GM23338 (cell line): Measurements from ENCODE around the gene ZNF212. TPM values are rescaled to one million over a fixed set of nuclear protein-coding genes. Genes with fewer than 3 reads are reported as not detected.
A peak's percentile ranks its signal among the peaks of the same experiment; 100 is the strongest.

ENCODE experiments used
- ATAC-seq: fragments of 200-7000 bp; cut with Tn5 transposase; 3 replicates; pipeline ENCODE4 v1.9.1; 2020
- DNase-seq: peaks from one replicate; pipeline ENCODE4 v3.0.0-alpha.2; 2015; ENCODE audit warnings: low spot score
- H2AFZ ChIP-seq: fragments of 200-600 bp; sonication (generic); 2 replicates; pipeline ENCODE4 v1.8.0; 2016; ENCODE audit warnings: antibody characterized with exemption, mild to moderate bottlenecking, moderate library complexity
- H3F3A ChIP-seq: fragments of 200-600 bp; sonication (generic); replicated peaks from 2 replicates; pipeline ENCODE4 v1.8.0; 2017; ENCODE audit warnings: antibody characterized with exemption, mixed run types, low read depth
- H3K27ac ChIP-seq: fragments of 200-600 bp; sonication (generic); 2 replicates; pipeline ENCODE4 v1.6.1; 2016; ENCODE audit warnings: low read depth
- H3K27me3 ChIP-seq: fragments of 200-600 bp; sonication (generic); 2 replicates; pipeline ENCODE4 v1.8.0; 2016; ENCODE audit warnings: mild to moderate bottlenecking, mixed run types, moderate library complexity; ENCODE audit not compliant: insufficient read depth
- H3K36me3 ChIP-seq: fragments of 200-600 bp; sonication (generic); 2 replicates; pipeline ENCODE4 v1.8.0; 2016; ENCODE audit warnings: mild to moderate bottlenecking; ENCODE audit not compliant: insufficient read depth
- H3K4me1 ChIP-seq: fragments of 200-600 bp; sonication (generic); 2 replicates; pipeline ENCODE4 v1.8.0; 2016; ENCODE audit warnings: mild to moderate bottlenecking, moderate library complexity; ENCODE audit not compliant: insufficient read depth
- H3K4me2 ChIP-seq: fragments of 200-600 bp; sonication (generic); 2 replicates; pipeline ENCODE4 v1.7.1; 2017; ENCODE audit warnings: mixed run types
- H3K4me3 ChIP-seq: fragments of 200-600 bp; sonication (generic); 2 replicates; pipeline ENCODE4 v1.6.1; 2016; ENCODE audit warnings: mixed run types
- H3K79me2 ChIP-seq: fragments of 200-600 bp; sonication (generic); replicated peaks from 2 replicates; pipeline ENCODE4 v1.8.0; 2017; ENCODE audit warnings: mild to moderate bottlenecking; ENCODE audit not compliant: insufficient read depth
- H3K9me2 ChIP-seq: fragments of 200-600 bp; sonication (generic); 2 replicates; pipeline ENCODE4 v1.8.0; 2017; ENCODE audit not compliant: insufficient read depth
- H4K20me1 ChIP-seq: fragments of 200-600 bp; sonication (generic); replicated peaks from 2 replicates; pipeline ENCODE4 v1.8.0; 2017; ENCODE audit warnings: mild to moderate bottlenecking; ENCODE audit not compliant: insufficient read depth
- H3K27ac Mint-ChIP-seq: 2 replicates; pipeline ENCODE4 v1.8.0; 2020; ENCODE audit warnings: inconsistent platforms, mild to moderate bottlenecking, moderate library complexity, mixed read lengths
- H3K27me3 Mint-ChIP-seq: 3 replicates; pipeline ENCODE4 v1.8.0; 2022; ENCODE audit warnings: low read depth, mild to moderate bottlenecking, moderate library complexity, mixed read lengths, inconsistent platforms; ENCODE audit not compliant: insufficient read depth, poor library complexity
- H3K36me3 Mint-ChIP-seq: 3 replicates; pipeline ENCODE4 v1.8.0; 2021; ENCODE audit warnings: low read depth, mild to moderate bottlenecking, inconsistent platforms, moderate library complexity, mixed read lengths
- H3K4me1 Mint-ChIP-seq: 3 replicates; pipeline ENCODE4 v1.8.0; 2020; ENCODE audit warnings: mild to moderate bottlenecking, inconsistent platforms, mixed read lengths
- H3K4me3 Mint-ChIP-seq: 3 replicates; pipeline ENCODE4 v1.8.0; 2021; ENCODE audit warnings: moderate library complexity, mild to moderate bottlenecking, inconsistent platforms, mixed read lengths
- H3K9me3 Mint-ChIP-seq: 3 replicates; pipeline ENCODE4 v1.8.0; 2020; ENCODE audit warnings: moderate library complexity, mild to moderate bottlenecking, inconsistent platforms, mixed read lengths
- CREB1 ChIP-seq: fragments of 250-450 bp; sonication (Bioruptor Pico); IDR thresholded peaks from 2 replicates; pipeline ENCODE4 v1.5.0; 2020; ENCODE audit warnings: low read depth, mild to moderate bottlenecking, moderate library complexity
- EZH2 ChIP-seq: fragments of 200-600 bp; sonication (generic); IDR thresholded peaks from one replicate; pipeline ENCODE4 v1.8.0; 2017; ENCODE audit warnings: antibody characterized with exemption, mild to moderate bottlenecking, low read depth; ENCODE audit not compliant: unreplicated experiment
- EZH2phosphoT487 ChIP-seq: fragments of 200-600 bp; sonication (generic); IDR thresholded peaks from one replicate; pipeline ENCODE4 v1.8.1; 2018; ENCODE audit warnings: antibody characterized with exemption; ENCODE audit not compliant: unreplicated experiment
- JUNB ChIP-seq: IDR thresholded peaks from one replicate; pipeline ENCODE4 v1.6.1; 2016; ENCODE audit warnings: antibody characterized with exemption; ENCODE audit not compliant: unreplicated experiment
- NANOG ChIP-seq: IDR thresholded peaks from 2 replicates; pipeline ENCODE4 v1.6.1; 2016; ENCODE audit warnings: antibody characterized with exemption, borderline replicate concordance
- POLR2AphosphoS5 ChIP-seq: IDR thresholded peaks from 2 replicates; pipeline ENCODE4 v1.6.1; 2016; ENCODE audit warnings: antibody characterized with exemption, low read depth
- STAT1 ChIP-seq: IDR thresholded peaks from one replicate; pipeline ENCODE4 v1.6.1; 2016; ENCODE audit warnings: antibody characterized with exemption; ENCODE audit not compliant: unreplicated experiment
- ZNF114 ChIP-seq: fragments of 250-450 bp; sonication (Bioruptor Pico); IDR thresholded peaks from 2 replicates; pipeline ENCODE4 v1.5.0; 2020; ENCODE audit warnings: mild to moderate bottlenecking, moderate library complexity
- ZNF331 ChIP-seq: fragments of 250-450 bp; sonication (Bioruptor Pico); IDR thresholded peaks from 2 replicates; pipeline ENCODE4 v1.5.0; 2020; ENCODE audit warnings: low read depth, mild to moderate bottlenecking, moderate library complexity
- polyA plus RNA-seq: library from polyadenylated mRNA; unstranded; fragments of >200 nt; fragmentation: Nextera tagmentation; extraction: Ambion mirVana; gene quantifications from 2 replicates; pipeline ENCODE4 v1.2.1, GENCODE V29; 2016
- total RNA-seq: library from RNA; depleted of rRNA; stranded (reverse); fragments of >200 nt; shearing (Covaris generic); gene quantifications from 2 replicates; pipeline ENCODE4 v1.2.3, GENCODE V29; 2014
- TF ChIP-seq, protein P1 (sequence below), 2 experiments: fragments of 200-600 bp in 1 of 2; sonication (generic) in 1 of 2; conservative IDR thresholded peaks; 2 replicates each; pipeline versions ENCODE4 v1.5.1 to v1.6.1; 2016 to 2017; ENCODE audit warnings: antibody characterized with exemption in 2 of 2, low read depth in 2 of 2, mild to moderate bottlenecking in 2 of 2, moderate library complexity in 1 of 2
- TF ChIP-seq, protein P2 (sequence below): IDR thresholded peaks from 2 replicates; pipeline ENCODE4 v1.6.1; 2016; ENCODE audit warnings: antibody characterized with exemption
- TF ChIP-seq, protein P3 (sequence below): IDR thresholded peaks from one replicate; pipeline ENCODE4 v1.6.1; 2018; ENCODE audit warnings: antibody characterized with exemption; ENCODE audit not compliant: unreplicated experiment
- TF ChIP-seq, protein P4 (sequence below): fragments of 250-450 bp; sonication (Bioruptor Pico); IDR thresholded peaks from 2 replicates; pipeline ENCODE4 v1.5.0; 2020; ENCODE audit warnings: mild to moderate bottlenecking, moderate library complexity

Gene ZNF212
- total and polyA plus RNA-seq, 2 experiments from 2014 or later = 10.8 to 18.9 TPM

DNA sequence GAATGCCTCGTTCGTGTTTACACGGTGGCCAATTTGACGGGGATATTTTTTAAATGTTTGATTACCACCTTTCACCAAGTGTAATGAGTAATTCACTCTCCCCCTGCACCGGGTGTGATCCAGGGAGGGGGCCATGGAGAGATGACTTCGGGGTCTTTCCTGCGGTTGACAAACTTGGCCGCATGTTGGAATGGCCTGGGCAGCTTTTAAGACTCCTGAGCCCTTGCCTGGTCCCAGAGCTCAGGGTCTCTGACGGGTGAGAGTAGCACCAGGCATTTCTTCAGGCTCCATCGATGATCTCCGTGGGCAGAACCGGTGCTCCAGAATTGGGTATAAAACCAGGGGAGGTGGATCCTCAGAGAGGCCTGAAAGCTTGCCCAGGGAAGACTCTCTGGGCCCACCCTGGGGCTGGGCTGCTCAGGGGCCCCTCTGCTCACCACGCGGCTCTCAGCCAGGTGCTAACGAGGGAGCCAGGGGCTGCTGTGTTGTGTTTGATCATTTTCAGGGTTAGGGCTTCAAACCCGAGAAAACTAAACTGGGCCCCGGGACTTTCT is 43.2 kb upstream of the ZNF212 start:
- no peaks in the 10 kb centered on the region for H3K27me3 ChIP-seq
- ATAC-seq (peak; percentile 12), DNase-seq (peak; percentile 32)
- H3K4me2 ChIP-seq = peak overlapping the region; percentile 96
- H3K27ac Mint-ChIP-seq = peak overlapping the region; percentile 85
- H3K36me3 Mint-ChIP-seq = peaks cover 42% of the 10 kb centered on the region
- 0 out of 2 replicates have a peak, but pooled peaks cover 6% of the 10 kb centered on the region for H3K4me1 ChIP-seq
- TF ChIP-seq, protein P1, sequence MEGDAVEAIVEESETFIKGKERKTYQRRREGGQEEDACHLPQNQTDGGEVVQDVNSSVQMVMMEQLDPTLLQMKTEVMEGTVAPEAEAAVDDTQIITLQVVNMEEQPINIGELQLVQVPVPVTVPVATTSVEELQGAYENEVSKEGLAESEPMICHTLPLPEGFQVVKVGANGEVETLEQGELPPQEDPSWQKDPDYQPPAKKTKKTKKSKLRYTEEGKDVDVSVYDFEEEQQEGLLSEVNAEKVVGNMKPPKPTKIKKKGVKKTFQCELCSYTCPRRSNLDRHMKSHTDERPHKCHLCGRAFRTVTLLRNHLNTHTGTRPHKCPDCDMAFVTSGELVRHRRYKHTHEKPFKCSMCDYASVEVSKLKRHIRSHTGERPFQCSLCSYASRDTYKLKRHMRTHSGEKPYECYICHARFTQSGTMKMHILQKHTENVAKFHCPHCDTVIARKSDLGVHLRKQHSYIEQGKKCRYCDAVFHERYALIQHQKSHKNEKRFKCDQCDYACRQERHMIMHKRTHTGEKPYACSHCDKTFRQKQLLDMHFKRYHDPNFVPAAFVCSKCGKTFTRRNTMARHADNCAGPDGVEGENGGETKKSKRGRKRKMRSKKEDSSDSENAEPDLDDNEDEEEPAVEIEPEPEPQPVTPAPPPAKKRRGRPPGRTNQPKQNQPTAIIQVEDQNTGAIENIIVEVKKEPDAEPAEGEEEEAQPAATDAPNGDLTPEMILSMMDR (conservative IDR thresholded peaks at IDR 0.05; ENCODE audit: low read depth in 2 of 2) = no peak
- no peak for TF ChIP-seq JUNB
- TF ChIP-seq STAT1 = no peak
- TF ChIP-seq, protein P2, sequence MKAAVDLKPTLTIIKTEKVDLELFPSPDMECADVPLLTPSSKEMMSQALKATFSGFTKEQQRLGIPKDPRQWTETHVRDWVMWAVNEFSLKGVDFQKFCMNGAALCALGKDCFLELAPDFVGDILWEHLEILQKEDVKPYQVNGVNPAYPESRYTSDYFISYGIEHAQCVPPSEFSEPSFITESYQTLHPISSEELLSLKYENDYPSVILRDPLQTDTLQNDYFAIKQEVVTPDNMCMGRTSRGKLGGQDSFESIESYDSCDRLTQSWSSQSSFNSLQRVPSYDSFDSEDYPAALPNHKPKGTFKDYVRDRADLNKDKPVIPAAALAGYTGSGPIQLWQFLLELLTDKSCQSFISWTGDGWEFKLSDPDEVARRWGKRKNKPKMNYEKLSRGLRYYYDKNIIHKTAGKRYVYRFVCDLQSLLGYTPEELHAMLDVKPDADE = no peak
- no peak for TF ChIP-seq CREB1 (CRISPR knock-in tag)
- no peak for TF ChIP-seq EZH2phosphoT487
- TF ChIP-seq ZNF114 = no peak
- TF ChIP-seq NANOG = no peak
- TF ChIP-seq ZNF331 = no peak
- no peak for TF ChIP-seq POLR2AphosphoS5
- TF ChIP-seq, protein P3, sequence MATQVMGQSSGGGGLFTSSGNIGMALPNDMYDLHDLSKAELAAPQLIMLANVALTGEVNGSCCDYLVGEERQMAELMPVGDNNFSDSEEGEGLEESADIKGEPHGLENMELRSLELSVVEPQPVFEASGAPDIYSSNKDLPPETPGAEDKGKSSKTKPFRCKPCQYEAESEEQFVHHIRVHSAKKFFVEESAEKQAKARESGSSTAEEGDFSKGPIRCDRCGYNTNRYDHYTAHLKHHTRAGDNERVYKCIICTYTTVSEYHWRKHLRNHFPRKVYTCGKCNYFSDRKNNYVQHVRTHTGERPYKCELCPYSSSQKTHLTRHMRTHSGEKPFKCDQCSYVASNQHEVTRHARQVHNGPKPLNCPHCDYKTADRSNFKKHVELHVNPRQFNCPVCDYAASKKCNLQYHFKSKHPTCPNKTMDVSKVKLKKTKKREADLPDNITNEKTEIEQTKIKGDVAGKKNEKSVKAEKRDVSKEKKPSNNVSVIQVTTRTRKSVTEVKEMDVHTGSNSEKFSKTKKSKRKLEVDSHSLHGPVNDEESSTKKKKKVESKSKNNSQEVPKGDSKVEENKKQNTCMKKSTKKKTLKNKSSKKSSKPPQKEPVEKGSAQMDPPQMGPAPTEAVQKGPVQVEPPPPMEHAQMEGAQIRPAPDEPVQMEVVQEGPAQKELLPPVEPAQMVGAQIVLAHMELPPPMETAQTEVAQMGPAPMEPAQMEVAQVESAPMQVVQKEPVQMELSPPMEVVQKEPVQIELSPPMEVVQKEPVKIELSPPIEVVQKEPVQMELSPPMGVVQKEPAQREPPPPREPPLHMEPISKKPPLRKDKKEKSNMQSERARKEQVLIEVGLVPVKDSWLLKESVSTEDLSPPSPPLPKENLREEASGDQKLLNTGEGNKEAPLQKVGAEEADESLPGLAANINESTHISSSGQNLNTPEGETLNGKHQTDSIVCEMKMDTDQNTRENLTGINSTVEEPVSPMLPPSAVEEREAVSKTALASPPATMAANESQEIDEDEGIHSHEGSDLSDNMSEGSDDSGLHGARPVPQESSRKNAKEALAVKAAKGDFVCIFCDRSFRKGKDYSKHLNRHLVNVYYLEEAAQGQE = no peak
- TF ChIP-seq EZH2 = no peak
- TF ChIP-seq, protein P4, sequence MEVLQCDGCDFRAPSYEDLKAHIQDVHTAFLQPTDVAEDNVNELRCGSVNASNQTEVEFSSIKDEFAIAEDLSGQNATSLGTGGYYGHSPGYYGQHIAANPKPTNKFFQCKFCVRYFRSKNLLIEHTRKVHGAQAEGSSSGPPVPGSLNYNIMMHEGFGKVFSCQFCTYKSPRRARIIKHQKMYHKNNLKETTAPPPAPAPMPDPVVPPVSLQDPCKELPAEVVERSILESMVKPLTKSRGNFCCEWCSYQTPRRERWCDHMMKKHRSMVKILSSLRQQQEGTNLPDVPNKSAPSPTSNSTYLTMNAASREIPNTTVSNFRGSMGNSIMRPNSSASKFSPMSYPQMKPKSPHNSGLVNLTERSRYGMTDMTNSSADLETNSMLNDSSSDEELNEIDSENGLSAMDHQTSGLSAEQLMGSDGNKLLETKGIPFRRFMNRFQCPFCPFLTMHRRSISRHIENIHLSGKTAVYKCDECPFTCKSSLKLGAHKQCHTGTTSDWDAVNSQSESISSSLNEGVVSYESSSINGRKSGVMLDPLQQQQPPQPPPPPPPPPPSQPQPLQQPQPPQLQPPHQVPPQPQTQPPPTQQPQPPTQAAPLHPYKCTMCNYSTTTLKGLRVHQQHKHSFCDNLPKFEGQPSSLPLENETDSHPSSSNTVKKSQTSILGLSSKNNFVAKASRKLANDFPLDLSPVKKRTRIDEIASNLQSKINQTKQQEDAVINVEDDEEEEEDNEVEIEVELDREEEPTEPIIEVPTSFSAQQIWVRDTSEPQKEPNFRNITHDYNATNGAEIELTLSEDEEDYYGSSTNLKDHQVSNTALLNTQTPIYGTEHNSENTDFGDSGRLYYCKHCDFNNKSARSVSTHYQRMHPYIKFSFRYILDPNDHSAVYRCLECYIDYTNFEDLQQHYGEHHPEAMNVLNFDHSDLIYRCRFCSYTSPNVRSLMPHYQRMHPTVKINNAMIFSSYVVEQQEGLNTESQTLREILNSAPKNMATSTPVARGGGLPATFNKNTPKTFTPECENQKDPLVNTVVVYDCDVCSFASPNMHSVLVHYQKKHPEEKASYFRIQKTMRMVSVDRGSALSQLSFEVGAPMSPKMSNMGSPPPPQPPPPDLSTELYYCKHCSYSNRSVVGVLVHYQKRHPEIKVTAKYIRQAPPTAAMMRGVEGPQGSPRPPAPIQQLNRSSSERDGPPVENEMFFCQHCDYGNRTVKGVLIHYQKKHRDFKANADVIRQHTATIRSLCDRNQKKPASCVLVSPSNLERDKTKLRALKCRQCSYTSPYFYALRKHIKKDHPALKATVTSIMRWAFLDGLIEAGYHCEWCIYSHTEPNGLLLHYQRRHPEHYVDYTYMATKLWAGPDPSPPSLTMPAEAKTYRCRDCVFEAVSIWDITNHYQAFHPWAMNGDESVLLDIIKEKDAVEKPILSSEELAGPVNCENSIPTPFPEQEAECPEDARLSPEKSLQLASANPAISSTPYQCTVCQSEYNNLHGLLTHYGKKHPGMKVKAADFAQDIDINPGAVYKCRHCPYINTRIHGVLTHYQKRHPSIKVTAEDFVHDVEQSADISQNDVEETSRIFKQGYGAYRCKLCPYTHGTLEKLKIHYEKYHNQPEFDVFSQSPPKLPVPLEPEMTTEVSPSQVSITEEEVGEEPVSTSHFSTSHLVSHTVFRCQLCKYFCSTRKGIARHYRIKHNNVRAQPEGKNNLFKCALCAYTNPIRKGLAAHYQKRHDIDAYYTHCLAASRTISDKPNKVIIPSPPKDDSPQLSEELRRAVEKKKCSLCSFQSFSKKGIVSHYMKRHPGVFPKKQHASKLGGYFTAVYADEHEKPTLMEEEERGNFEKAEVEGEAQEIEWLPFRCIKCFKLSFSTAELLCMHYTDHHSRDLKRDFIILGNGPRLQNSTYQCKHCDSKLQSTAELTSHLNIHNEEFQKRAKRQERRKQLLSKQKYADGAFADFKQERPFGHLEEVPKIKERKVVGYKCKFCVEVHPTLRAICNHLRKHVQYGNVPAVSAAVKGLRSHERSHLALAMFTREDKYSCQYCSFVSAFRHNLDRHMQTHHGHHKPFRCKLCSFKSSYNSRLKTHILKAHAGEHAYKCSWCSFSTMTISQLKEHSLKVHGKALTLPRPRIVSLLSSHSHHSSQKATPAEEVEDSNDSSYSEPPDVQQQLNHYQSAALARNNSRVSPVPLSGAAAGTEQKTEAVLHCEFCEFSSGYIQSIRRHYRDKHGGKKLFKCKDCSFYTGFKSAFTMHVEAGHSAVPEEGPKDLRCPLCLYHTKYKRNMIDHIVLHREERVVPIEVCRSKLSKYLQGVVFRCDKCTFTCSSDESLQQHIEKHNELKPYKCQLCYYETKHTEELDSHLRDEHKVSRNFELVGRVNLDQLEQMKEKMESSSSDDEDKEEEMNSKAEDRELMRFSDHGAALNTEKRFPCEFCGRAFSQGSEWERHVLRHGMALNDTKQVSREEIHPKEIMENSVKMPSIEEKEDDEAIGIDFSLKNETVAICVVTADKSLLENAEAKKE = no peak
- H3K4me1 Mint-ChIP-seq = peaks cover 14% of the 10 kb centered on the region
- H3K9me3 Mint-ChIP-seq = no peaks in the 10 kb centered on the region
- peak overlapping the region; percentile 89 for H3K4me3 Mint-ChIP-seq
- H2AFZ ChIP-seq = peak overlapping the region; percentile 74; the same call in 1 of the 2 replicates
- peak overlapping the region; percentile 95 for H3K4me3 ChIP-seq
- H4K20me1 ChIP-seq = peaks cover 22% of the 10 kb centered on the region
- no peak overlapping the region for H3K27ac ChIP-seq
- H3K9me2 ChIP-seq = no peaks in the 10 kb centered on the region
- peaks cover 33% of the 10 kb centered on the region for H3K79me2 ChIP-seq
- H3K27me3 Mint-ChIP-seq = peaks cover 13% of the 10 kb centered on the region
- peaks cover 29% of the 10 kb centered on the region for H3K36me3 ChIP-seq
- H3F3A ChIP-seq = peaks cover 20% of the 10 kb centered on the region; the same call in 1 of the 2 replicates
